ENCODE data around the gene MYO9B. TPM values are rescaled to one million over a fixed set of nuclear protein-coding genes. Genes with fewer than 3 reads are reported as not detected.
A peak's percentile ranks its signal among the peaks of the same experiment; 100 is the strongest.

The MYO9B gene
- total and polyA plus RNA-seq, 2 of the 13 experiments (the other 11 are each of a cell fraction or from before 2014, with no cell fraction given), result 18.0 to 18.3 TPM

DNA sequence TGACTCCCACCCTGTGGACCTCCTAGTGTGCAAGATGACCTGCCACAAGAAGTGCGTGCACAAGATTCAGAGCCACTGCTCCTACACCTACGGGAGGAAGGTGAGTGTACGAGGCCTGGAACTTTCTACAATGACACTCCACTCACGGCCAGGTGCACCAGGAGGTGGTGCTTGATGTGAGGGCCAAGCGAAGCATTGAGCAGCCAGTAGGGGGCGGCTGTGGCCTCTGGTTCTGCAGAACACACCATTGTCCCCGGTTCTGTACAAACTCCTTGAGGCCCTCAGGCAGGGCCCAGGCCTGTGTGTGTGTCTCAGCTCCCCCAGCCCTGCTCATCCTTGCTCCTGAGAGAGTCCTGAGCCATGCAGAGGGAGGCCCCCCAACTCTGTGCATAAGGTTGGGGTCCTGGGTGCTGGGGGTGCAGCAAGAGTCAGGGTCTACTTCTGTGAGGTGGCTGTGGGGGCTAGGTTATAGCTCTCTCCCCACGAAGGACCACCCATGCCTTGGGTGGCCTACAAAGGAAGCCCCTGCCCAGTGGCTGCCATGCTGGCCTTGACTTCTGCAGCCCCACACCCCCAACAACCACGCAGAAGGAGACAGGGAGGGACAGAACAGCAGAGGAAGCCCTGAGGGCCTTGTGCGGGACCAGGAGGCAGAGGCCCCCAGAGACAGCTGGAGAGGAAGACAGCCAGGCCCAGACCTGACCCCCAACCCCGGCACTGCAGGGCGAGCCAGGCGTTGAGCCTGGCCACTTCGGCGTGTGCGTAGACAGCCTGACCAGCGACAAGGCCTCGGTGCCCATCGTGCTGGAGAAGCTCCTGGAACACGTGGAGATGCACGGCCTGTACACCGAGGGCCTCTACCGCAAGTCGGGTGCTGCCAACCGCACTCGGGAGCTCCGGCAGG lies 129.9 kb downstream of the MYO9B start (continued):
- TF ChIP-seq, protein P1, sequence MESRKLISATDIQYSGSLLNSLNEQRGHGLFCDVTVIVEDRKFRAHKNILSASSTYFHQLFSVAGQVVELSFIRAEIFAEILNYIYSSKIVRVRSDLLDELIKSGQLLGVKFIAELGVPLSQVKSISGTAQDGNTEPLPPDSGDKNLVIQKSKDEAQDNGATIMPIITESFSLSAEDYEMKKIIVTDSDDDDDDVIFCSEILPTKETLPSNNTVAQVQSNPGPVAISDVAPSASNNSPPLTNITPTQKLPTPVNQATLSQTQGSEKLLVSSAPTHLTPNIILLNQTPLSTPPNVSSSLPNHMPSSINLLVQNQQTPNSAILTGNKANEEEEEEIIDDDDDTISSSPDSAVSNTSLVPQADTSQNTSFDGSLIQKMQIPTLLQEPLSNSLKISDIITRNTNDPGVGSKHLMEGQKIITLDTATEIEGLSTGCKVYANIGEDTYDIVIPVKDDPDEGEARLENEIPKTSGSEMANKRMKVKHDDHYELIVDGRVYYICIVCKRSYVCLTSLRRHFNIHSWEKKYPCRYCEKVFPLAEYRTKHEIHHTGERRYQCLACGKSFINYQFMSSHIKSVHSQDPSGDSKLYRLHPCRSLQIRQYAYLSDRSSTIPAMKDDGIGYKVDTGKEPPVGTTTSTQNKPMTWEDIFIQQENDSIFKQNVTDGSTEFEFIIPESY (CRISPR knock-in tag; IDR thresholded peaks at IDR 0.05), result peak; percentile 26; the same call in 1 of the 2 replicates
- TF ChIP-seq, protein P2, sequence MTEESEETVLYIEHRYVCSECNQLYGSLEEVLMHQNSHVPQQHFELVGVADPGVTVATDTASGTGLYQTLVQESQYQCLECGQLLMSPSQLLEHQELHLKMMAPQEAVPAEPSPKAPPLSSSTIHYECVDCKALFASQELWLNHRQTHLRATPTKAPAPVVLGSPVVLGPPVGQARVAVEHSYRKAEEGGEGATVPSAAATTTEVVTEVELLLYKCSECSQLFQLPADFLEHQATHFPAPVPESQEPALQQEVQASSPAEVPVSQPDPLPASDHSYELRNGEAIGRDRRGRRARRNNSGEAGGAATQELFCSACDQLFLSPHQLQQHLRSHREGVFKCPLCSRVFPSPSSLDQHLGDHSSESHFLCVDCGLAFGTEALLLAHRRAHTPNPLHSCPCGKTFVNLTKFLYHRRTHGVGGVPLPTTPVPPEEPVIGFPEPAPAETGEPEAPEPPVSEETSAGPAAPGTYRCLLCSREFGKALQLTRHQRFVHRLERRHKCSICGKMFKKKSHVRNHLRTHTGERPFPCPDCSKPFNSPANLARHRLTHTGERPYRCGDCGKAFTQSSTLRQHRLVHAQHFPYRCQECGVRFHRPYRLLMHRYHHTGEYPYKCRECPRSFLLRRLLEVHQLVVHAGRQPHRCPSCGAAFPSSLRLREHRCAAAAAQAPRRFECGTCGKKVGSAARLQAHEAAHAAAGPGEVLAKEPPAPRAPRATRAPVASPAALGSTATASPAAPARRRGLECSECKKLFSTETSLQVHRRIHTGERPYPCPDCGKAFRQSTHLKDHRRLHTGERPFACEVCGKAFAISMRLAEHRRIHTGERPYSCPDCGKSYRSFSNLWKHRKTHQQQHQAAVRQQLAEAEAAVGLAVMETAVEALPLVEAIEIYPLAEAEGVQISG (CRISPR knock-in tag; IDR thresholded peaks at IDR 0.05), result no peak
- TF ChIP-seq TEAD2 (CRISPR knock-in tag; IDR thresholded peaks at IDR 0.05), result no peak
- TF ChIP-seq, protein P3, sequence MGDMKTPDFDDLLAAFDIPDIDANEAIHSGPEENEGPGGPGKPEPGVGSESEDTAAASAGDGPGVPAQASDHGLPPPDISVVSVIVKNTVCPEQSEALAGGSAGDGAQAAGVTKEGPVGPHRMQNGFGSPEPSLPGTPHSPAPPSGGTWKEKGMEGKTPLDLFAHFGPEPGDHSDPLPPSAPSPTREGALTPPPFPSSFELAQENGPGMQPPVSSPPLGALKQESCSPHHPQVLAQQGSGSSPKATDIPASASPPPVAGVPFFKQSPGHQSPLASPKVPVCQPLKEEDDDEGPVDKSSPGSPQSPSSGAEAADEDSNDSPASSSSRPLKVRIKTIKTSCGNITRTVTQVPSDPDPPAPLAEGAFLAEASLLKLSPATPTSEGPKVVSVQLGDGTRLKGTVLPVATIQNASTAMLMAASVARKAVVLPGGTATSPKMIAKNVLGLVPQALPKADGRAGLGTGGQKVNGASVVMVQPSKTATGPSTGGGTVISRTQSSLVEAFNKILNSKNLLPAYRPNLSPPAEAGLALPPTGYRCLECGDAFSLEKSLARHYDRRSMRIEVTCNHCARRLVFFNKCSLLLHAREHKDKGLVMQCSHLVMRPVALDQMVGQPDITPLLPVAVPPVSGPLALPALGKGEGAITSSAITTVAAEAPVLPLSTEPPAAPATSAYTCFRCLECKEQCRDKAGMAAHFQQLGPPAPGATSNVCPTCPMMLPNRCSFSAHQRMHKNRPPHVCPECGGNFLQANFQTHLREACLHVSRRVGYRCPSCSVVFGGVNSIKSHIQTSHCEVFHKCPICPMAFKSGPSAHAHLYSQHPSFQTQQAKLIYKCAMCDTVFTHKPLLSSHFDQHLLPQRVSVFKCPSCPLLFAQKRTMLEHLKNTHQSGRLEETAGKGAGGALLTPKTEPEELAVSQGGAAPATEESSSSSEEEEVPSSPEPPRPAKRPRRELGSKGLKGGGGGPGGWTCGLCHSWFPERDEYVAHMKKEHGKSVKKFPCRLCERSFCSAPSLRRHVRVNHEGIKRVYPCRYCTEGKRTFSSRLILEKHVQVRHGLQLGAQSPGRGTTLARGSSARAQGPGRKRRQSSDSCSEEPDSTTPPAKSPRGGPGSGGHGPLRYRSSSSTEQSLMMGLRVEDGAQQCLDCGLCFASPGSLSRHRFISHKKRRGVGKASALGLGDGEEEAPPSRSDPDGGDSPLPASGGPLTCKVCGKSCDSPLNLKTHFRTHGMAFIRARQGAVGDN (CRISPR knock-in tag; IDR thresholded peaks at IDR 0.05), result peak; percentile 60
- no peak for TF ChIP-seq ZNF136 (CRISPR knock-in tag; IDR thresholded peaks at IDR 0.05; ENCODE audit: low read depth)
- TF ChIP-seq, protein P4, sequence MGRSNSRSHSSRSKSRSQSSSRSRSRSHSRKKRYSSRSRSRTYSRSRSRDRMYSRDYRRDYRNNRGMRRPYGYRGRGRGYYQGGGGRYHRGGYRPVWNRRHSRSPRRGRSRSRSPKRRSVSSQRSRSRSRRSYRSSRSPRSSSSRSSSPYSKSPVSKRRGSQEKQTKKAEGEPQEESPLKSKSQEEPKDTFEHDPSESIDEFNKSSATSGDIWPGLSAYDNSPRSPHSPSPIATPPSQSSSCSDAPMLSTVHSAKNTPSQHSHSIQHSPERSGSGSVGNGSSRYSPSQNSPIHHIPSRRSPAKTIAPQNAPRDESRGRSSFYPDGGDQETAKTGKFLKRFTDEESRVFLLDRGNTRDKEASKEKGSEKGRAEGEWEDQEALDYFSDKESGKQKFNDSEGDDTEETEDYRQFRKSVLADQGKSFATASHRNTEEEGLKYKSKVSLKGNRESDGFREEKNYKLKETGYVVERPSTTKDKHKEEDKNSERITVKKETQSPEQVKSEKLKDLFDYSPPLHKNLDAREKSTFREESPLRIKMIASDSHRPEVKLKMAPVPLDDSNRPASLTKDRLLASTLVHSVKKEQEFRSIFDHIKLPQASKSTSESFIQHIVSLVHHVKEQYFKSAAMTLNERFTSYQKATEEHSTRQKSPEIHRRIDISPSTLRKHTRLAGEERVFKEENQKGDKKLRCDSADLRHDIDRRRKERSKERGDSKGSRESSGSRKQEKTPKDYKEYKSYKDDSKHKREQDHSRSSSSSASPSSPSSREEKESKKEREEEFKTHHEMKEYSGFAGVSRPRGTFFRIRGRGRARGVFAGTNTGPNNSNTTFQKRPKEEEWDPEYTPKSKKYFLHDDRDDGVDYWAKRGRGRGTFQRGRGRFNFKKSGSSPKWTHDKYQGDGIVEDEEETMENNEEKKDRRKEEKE (IDR thresholded peaks at IDR 0.05), result no peak
- no peak for TF ChIP-seq KLF15 (CRISPR knock-in tag; IDR thresholded peaks at IDR 0.05; ENCODE audit: borderline replicate concordance)
- TF ChIP-seq ZSCAN21 (CRISPR knock-in tag; IDR thresholded peaks at IDR 0.05; ENCODE audit: borderline replicate concordance), result no peak
- TF ChIP-seq FOXP1 (IDR thresholded peaks at IDR 0.05), result no peak
- no peak for TF ChIP-seq FOXP1 (CRISPR knock-in tag; IDR thresholded peaks at IDR 0.05)
- no peak for TF ChIP-seq ZFP90 (CRISPR knock-in tag; IDR thresholded peaks at IDR 0.05; ENCODE audit: borderline replicate concordance)
- TF ChIP-seq, protein P5, sequence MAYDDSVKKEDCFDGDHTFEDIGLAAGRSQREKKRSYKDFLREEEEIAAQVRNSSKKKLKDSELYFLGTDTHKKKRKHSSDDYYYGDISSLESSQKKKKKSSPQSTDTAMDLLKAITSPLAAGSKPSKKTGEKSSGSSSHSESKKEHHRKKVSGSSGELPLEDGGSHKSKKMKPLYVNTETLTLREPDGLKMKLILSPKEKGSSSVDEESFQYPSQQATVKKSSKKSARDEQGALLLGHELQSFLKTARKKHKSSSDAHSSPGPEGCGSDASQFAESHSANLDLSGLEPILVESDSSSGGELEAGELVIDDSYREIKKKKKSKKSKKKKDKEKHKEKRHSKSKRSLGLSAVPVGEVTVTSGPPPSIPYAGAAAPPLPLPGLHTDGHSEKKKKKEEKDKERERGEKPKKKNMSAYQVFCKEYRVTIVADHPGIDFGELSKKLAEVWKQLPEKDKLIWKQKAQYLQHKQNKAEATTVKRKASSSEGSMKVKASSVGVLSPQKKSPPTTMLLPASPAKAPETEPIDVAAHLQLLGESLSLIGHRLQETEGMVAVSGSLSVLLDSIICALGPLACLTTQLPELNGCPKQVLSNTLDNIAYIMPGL (CRISPR knock-in tag; IDR thresholded peaks at IDR 0.05; ENCODE audit: borderline replicate concordance in 1 of 2, low read depth in 1 of 2), result 0 out of 4 replicates have a peak, but pooled peaks of 1 of the 2 experiments have one; percentile 72
